Liver (tissue), 9 donors: ENCODE measurements around the gene LATS2. TPM values are rescaled to one million over a fixed set of nuclear protein-coding genes. Genes with fewer than 3 reads are reported as not detected.
A peak's percentile ranks its signal among the peaks of the same experiment; 100 is the strongest.

Source experiments
- DNase-seq: peaks from one replicate; pipeline ENCODE4 v3.0.0-alpha.2; 2017; ENCODE audit warnings: low spot score
- H3K27ac ChIP-seq, 2 donors: one replicate each; pipeline ENCODE4 v1.7.0; 2013; ENCODE audit warnings: inconsistent platforms in 2 of 2, low read length in 2 of 2, control low read depth in 1 of 2, low read depth in 1 of 2, mild to moderate bottlenecking in 1 of 2
- H3K27me3 ChIP-seq, 4 donors: one replicate each; pipeline versions ENCODE4 v1.6.1 to v1.7.0; 2013; ENCODE audit warnings: low read length in 3 of 4, inconsistent platforms in 1 of 4, mild to moderate bottlenecking in 1 of 4, moderate library complexity in 1 of 4; ENCODE audit not compliant: control insufficient read depth in 4 of 4, insufficient read depth in 4 of 4
- H3K36me3 ChIP-seq, 4 donors: one replicate each; pipeline versions ENCODE4 v1.6.1 to v1.7.0; 2013; ENCODE audit warnings: low read length in 3 of 4, mild to moderate bottlenecking in 3 of 4, low read depth in 1 of 4, moderate library complexity in 1 of 4; ENCODE audit not compliant: control insufficient read depth in 4 of 4, insufficient read depth in 3 of 4
- H3K4me1 ChIP-seq, 4 donors: one replicate each; pipeline versions ENCODE4 v1.6.1 to v1.7.0; 2013; ENCODE audit warnings: low read length in 3 of 4, mild to moderate bottlenecking in 3 of 4, moderate library complexity in 1 of 4; ENCODE audit not compliant: control insufficient read depth in 4 of 4, insufficient read depth in 4 of 4
- H3K4me3 ChIP-seq, 3 donors: one replicate each; pipeline versions ENCODE4 v1.6.1 to v1.7.0; 2013; ENCODE audit warnings: low read length in 3 of 3, control low read depth in 1 of 3, low read depth in 1 of 3, mild to moderate bottlenecking in 1 of 3
- H3K9ac ChIP-seq, 2 donors: one replicate each; pipeline ENCODE4 v1.7.0; 2013; ENCODE audit warnings: low read length in 2 of 2, mild to moderate bottlenecking in 2 of 2, moderate library complexity in 2 of 2, control low read depth in 1 of 2, low read depth in 1 of 2
- H3K9me3 ChIP-seq, 4 donors: one replicate each; pipeline versions ENCODE4 v1.6.1 to v1.7.0; 2013; ENCODE audit warnings: low read length in 3 of 4; ENCODE audit not compliant: control insufficient read depth in 4 of 4
- EGR1 ChIP-seq, 2 donors: IDR thresholded peaks; 2 replicates each; pipeline ENCODE4 v1.6.1; 2016 to 2018; ENCODE audit warnings: antibody characterized with exemption in 2 of 2, low read depth in 2 of 2
- FOXA2 ChIP-seq: IDR thresholded peaks from 2 replicates; pipeline ENCODE4 v1.6.1; 2016; ENCODE audit warnings: antibody characterized with exemption
- GABPA ChIP-seq, 2 donors: IDR thresholded peaks in 1 of 2; conservative IDR thresholded peaks in 1 of 2; 2 replicates each; pipeline ENCODE4 v1.6.1; 2016; ENCODE audit warnings: antibody characterized with exemption in 2 of 2, mild to moderate bottlenecking in 1 of 2, moderate library complexity in 1 of 2
- HNF4A ChIP-seq, 2 donors: conservative IDR thresholded peaks; 2 replicates each; pipeline ENCODE4 v1.6.1; 2016; ENCODE audit warnings: antibody characterized with exemption in 2 of 2, mild to moderate bottlenecking in 2 of 2
- SP1 ChIP-seq: IDR thresholded peaks from 2 replicates; pipeline ENCODE4 v1.6.1; 2018; ENCODE audit warnings: antibody characterized with exemption, mild to moderate bottlenecking
- TAF1 ChIP-seq: conservative IDR thresholded peaks from 2 replicates; pipeline ENCODE4 v1.6.1; 2016; ENCODE audit warnings: antibody characterized with exemption, mild to moderate bottlenecking
- YY1 ChIP-seq: IDR thresholded peaks from 2 replicates; pipeline ENCODE4 v1.6.1; 2016; ENCODE audit warnings: antibody characterized with exemption, mild to moderate bottlenecking
- WGBS: extraction: QIAGEN DNeasy Blood & Tissue Kit; methylation state at CpG from one replicate; pipeline ENCODE4 v1.1.7; 2013; 5-methylcytosine and 5-hydroxymethylcytosine counted together
- polyA plus RNA-seq, 2 donors: library from polyadenylated mRNA; stranded (reverse) in 1 of 2; unstranded in 1 of 2; fragments of 200-250 nt in 1 of 2; fragments of >200 nt in 1 of 2; fragmentation: Nextera tagmentation in 1 of 2; extraction: Ambion mirVana in 1 of 2; gene quantifications; one replicate each; pipeline versions ENCODE4 v1.2.1 to v1.2.3, GENCODE V29; 2013 to 2015
- total RNA-seq, 2 donors: library from RNA; depleted of rRNA; stranded (reverse); fragments of >200 nt; gene quantifications; one replicate each; pipeline ENCODE4 v1.2.3, GENCODE V29; 2014
- TF ChIP-seq, protein P1 (sequence below): IDR thresholded peaks from 2 replicates; pipeline ENCODE4 v1.6.1; 2016; ENCODE audit warnings: antibody characterized with exemption
- TF ChIP-seq, protein P2 (sequence below): IDR thresholded peaks from 2 replicates; pipeline ENCODE4 v1.6.1; 2016; ENCODE audit warnings: antibody characterized with exemption
- TF ChIP-seq, protein P3 (sequence below): IDR thresholded peaks from 2 replicates; pipeline ENCODE4 v1.6.1; 2016; ENCODE audit warnings: antibody characterized with exemption
- donor health status: healthy.
- donor health status: healthy.
- donor health status: healthy.
- donor health status: healthy.
- donor health status: healthy.

Gene LATS2
- total and polyA plus RNA-seq, 4 donors = 1.6 to 7.0 (median 4.4) TPM

DNA sequence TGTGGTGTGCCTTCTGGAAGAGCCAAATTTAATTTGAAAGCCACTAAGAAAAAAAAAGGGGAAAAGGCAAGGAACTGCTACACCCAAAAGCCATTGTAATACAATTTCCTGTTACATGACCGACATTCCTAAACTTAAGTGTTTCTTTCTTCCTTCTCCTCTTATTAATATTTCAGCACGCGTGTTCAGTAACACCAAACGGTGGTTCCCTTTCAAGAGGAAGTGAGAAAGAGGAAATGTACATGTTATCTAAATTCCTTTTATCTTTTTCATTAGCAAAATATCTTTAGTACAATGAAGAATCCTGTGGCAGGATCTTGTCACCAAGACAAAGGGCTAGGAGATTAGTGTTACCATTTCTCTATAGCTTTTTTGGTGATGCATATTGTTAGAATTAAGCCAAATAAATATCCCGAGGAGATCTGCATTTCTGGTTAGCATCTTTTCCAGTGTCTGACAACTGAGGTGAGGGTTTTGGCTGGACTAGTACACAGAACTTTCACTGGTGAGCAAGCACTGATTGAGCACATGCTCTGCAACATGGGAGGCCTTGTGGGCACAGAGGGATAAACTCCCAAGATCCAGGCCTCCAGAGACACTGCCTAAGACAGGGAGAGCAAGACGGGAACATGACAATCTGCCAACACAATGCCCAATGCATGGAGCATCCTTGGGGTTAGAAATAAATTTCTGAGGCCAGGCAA lies 22.1 kb downstream of the LATS2 start:
- no peaks in the 10 kb centered on the region for H3K27me3 ChIP-seq
- H3K4me3 ChIP-seq = no peak overlapping the region
- peaks cover 0 to 9% (median 5%) of the 10 kb centered on the region in 4 donors for H3K4me1 ChIP-seq
- WGBS = 72% methylated on average over 6 of the region's 6 CpGs
- no peak overlapping the region for H3K27ac ChIP-seq
- no peaks in the 10 kb centered on the region for H3K36me3 ChIP-seq
- no peak for DNase-seq
- H3K9ac ChIP-seq = no peak overlapping the region
- no peak for TF ChIP-seq HNF4A (conservative IDR thresholded peaks at IDR 0.05)
- TF ChIP-seq, protein P1, sequence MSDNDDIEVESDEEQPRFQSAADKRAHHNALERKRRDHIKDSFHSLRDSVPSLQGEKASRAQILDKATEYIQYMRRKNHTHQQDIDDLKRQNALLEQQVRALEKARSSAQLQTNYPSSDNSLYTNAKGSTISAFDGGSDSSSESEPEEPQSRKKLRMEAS = peak; percentile 11
- H3K9me3 ChIP-seq = no peaks in the 10 kb centered on the region

DNA sequence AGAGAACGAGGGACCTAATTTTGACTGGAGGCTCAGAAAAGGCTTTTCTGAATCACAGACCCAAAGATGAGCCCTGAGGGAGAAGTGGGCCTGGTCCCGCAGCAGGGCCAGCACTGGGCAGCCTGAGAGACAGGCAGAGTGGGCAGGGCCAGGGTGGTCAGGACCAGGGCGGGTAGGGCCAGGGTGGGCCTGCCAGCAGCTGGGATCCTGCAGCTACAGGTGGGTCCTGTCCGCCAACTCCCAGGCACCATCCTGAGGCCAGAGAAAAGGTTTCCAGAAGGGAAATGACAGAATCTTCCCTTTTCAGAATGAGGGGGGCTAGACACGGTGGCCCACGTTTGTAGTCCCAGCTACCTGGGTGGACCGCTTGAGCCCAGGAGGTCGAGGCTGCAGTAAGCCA lies 23.7 kb downstream of the LATS2 start:
- H3K27ac ChIP-seq = no peak overlapping the region

DNA sequence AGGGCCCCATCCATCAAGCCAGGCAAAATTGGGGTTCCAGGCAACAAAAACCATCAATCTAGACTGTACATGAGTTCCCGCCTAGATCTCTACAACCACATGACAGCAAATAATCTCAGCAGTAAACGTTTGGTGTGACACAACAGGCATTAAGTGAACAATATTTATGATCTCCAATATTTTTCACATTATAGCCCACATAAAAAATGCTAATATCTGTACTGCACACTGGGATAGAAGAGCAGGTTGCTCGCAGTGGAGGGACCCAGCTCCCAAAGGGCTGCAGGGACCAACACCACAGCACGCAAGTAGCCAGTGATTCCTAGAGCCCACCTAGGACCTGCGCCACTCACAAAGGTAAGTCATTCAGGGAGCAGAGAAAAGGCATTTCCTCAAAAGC lies 25.9 kb downstream of the LATS2 start:
- TF ChIP-seq EGR1 (IDR thresholded peaks at IDR 0.05; ENCODE audit: low read depth in 2 of 2) = no peak
- TF ChIP-seq, protein P2, sequence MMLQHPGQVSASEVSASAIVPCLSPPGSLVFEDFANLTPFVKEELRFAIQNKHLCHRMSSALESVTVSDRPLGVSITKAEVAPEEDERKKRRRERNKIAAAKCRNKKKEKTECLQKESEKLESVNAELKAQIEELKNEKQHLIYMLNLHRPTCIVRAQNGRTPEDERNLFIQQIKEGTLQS = no peak
- TF ChIP-seq TAF1 = no peak
- no peak for TF ChIP-seq SP1
- no peak for TF ChIP-seq GABPA (IDR thresholded peaks at IDR 0.05 in 1 of 2, conservative IDR thresholded peaks at IDR 0.05 in 1 of 2)
- Histone ChIP-seq H3K27ac (no peak overlapping the region), H3K4me3 (no peak overlapping the region), H3K4me1 (peaks cover 8 to 25% (median 13%) of the 10 kb centered on the region in 4 donors), H3K9me3 (no peaks in the 10 kb centered on the region), H3K9ac (no peak overlapping the region), H3K27me3 (no peaks in the 10 kb centered on the region), H3K36me3 (no peaks in the 10 kb centered on the region)
- no peak for DNase-seq
- 72% methylated on average over 5 of the region's 5 CpGs for WGBS

More for the DNA sequence above, 23.7 kb downstream of the LATS2 start:
- H3K9ac ChIP-seq = no peak overlapping the region
- TF ChIP-seq, protein P3, sequence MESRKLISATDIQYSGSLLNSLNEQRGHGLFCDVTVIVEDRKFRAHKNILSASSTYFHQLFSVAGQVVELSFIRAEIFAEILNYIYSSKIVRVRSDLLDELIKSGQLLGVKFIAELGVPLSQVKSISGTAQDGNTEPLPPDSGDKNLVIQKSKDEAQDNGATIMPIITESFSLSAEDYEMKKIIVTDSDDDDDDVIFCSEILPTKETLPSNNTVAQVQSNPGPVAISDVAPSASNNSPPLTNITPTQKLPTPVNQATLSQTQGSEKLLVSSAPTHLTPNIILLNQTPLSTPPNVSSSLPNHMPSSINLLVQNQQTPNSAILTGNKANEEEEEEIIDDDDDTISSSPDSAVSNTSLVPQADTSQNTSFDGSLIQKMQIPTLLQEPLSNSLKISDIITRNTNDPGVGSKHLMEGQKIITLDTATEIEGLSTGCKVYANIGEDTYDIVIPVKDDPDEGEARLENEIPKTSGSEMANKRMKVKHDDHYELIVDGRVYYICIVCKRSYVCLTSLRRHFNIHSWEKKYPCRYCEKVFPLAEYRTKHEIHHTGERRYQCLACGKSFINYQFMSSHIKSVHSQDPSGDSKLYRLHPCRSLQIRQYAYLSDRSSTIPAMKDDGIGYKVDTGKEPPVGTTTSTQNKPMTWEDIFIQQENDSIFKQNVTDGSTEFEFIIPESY = no peak
- TF ChIP-seq YY1 (no peak), FOXA2 (no peak), TAF1 (no peak), GABPA (IDR thresholded peaks at IDR 0.05 in 1 of 2, conservative IDR thresholded peaks at IDR 0.05 in 1 of 2) (no peak), HNF4A (conservative IDR thresholded peaks at IDR 0.05) (no peak)
- H3K36me3 ChIP-seq = no peaks in the 10 kb centered on the region
- no peak for DNase-seq
- H3K9me3 ChIP-seq = no peaks in the 10 kb centered on the region
- no peak overlapping the region for H3K4me3 ChIP-seq
- 93% methylated on average over 8 of the region's 8 CpGs for WGBS
- H3K27me3 ChIP-seq = no peaks in the 10 kb centered on the region
- peaks cover 8 to 24% (median 13%) of the 10 kb centered on the region in 4 donors for H3K4me1 ChIP-seq
